HG03378 (cell line): ENCODE data around the gene CSNK2A1.

ENCODE experiments used
- ATAC-seq: cut with Tn5 transposase; IDR thresholded peaks from one replicate; pipeline ENCODE4 v1.9.1; 2021; ENCODE audit warnings: mild to moderate bottlenecking, moderate library complexity; ENCODE audit not compliant: unreplicated experiment

CSNK2A1 gene

DNA sequence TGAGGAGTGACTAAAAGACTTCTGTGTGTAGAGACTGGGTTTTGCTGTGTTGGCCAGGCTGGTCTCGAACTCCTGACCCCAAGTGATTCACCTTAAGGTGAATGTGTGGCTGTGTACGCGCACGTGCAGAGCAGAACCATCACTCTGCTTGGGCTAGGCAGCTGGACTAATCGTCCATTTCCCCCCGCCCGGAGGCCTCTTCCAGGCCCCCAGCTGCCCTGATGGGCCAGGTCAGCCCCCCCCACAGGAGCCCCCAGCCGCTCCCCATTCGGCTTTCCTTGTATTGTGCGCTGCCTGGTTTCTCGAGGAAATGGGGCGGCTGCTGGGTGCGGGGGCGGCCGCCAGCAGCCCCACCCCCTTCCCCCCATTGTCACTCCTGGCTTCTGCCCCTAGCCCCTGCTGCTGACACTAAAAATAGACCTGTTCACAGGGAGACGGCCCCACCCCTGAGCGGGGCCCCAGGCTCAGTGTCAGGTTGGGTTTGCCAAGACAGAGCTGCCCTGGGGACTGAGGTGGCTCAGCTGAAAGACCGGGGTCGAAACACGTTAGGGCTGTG, 24.6 kb upstream of the CSNK2A1 start:
- ATAC-seq = no peak

- ATAC-seq = no peak
Measured at GRCh38 chr20:564192-564591, 20.6 kb upstream of the CSNK2A1 start.

- no peak for ATAC-seq
Measured at GRCh38 chr20:563187-563586, 19.6 kb upstream of the CSNK2A1 start.

DNA sequence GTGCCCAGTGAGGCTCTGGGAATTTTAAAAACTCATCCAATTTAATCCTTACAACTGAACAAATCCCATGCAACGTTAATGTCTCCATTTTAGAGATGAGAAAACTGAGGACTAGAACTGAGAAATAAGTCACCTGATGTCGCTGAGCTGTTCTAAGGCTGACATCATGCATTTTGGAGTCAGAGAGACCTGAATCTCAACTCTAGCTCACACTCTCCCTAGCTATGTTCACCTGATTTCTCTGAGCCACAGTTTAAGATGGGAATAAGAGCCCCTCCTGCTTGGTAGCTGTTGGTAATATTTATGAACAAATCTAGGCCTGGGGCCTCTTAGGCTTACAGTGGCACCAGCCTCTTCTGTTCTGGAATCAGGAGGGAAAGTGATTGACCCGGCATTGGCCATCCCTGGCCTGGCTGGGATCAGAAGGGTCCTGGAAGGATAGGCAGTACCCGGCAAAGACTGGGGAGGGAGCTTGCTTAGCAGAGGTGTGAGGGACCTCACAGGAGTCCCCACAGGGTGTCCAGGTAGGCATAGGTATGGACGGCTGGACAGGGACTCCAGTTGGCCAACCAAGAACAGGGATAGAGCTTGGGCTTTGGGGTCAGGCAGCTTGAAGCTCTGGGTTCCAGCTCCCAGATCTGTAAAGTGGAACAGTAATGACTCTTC, 18.8 kb upstream of the CSNK2A1 start:
- ATAC-seq = no peak

DNA sequence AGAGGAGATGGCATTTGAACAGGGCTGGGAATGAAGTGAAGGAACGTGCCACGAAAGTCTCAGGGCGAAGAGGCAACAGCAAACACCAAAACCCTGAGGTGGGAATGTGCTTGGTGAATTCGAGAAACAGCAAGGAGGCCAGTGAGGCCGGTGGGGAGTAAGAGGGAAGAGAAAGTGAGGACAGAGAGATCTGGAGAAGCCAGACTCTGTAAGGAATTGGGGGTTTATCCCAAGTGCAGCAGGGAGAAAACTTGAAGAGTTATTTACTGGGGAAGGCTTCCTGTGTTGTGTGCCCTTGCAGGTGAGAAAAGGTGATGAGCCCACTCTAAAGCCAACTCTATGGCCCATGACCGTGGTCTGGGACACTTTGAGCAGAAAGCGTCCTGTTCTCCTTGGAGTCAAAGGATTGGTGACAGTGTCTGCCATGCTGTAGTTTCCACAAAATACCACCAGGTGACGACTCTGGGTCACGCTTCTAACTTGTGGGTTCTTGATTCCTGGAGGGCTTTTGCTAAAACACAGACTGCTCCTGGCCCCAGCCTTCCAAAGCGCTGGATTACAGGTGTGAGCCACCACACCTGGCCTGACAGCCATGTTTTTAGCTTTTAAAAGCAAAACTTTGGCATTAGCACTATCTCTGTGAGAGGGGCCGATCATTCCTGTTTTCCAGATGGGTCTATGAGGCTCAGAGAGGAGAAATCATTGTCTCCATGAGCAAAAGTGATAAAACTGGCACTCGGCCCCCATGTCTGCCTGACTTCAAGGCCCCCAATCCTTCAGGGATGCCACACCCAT, 18.0 kb upstream of the CSNK2A1 start:
- ATAC-seq = no peak

GRCh38 chr20:560680-561079, 17.1 kb upstream of the CSNK2A1 start:
- no peak for ATAC-seq

GRCh38 chr20:558117-558516, 14.5 kb upstream of the CSNK2A1 start:
- ATAC-seq = no peak

GRCh38 chr20:556984-557383, 13.4 kb upstream of the CSNK2A1 start:
- ATAC-seq = no peak

GRCh38 chr20:555976-556385, 12.4 kb upstream of the CSNK2A1 start:
- ATAC-seq = no peak

- ATAC-seq = no peak
Measured at GRCh38 chr20:550611-551010, 7.0 kb upstream of the CSNK2A1 start.

DNA sequence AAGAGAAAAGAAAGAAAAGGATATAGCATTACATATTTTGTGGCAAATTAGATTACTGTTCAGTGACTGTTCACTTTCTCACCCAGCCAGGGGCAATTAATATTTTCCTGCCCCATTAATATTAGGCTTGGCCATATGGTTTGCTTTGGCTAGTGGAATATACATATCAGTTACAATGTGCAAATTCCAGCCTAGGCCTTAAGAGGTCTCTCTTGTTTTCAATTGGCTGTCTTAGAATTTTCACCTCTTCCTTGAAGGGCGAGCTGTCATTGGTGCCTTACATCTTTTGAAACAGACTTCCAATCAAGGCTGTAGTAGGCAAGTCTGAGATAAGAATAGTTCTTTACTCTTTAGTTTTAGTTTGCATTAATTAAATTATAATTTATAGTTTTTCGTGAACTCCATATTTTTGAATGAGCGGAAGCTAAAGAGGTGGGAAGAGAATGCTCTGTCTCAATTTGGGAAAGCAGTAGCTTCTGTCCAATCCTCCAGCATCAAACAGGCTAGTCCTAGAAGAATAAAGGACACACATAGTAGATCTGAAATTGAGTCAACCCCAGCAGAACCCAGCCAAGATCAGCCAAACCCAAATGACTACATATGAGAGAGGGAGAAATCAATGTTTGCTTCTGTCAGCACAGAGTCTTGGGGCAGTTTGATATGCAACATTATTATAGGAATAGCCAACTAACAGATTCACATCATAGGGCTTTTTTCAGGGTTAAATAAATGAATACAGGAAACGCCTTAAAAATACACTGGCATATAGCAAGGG, 6.3 kb upstream of the CSNK2A1 start:
- no peak for ATAC-seq

DNA sequence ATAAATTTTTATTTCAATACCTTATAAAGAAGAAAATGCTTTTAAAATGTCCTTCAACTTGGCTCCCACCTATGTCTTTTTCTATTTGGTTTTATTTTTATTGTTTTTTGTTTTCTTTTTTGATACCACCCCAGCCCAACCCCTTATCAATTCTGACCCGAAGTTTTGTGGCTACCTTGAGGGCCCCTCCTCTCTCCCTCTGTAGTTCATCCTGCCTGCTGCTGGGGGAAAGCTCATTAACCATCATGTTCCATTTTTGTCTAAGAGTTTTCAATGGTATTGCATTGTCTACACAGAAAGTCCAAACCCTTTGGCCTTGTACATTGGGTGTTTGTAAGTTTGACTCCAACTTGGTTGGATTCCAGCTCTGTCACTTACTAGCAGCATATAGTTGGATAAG, 5.3 kb upstream of the CSNK2A1 start:
- no peak for ATAC-seq

- ATAC-seq = no peak
Measured at GRCh38 chr20:547394-547793, 3.8 kb upstream of the CSNK2A1 start.

GRCh38 chr20:546353-546752, 2.8 kb upstream of the CSNK2A1 start:
- no peak for ATAC-seq

GRCh38 chr20:544153-544725, 649 bp upstream of the CSNK2A1 start:
- ATAC-seq = no peak

DNA sequence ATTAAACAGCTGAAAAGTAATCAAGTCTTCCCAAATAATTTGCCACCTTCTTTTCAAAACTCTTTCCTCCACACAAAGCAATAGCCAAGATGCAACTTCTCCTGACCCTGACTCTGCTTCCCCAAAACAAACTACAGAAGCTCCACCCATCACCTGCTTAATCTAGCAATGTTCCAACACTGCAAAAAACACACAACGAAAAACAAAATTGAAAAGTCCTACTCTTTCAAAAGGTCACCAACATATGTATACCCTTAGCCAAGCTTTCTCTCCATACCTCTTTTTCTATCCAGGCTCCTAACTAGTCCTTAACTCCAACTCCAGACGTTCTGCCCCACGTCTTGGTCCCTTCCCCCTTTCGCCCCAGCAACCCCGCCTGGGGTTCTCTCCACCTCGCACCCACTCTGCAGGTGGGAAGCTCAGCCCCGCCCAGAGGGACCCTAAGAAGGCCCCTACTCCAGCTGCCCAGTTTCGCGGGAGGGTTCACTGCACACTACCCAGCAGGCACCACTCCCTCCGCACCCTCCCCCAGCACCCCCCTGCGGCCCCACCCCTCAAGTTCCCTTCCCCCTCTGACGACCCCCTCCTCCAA, 717 bp downstream of the CSNK2A1 start:
- no peak for ATAC-seq

DNA sequence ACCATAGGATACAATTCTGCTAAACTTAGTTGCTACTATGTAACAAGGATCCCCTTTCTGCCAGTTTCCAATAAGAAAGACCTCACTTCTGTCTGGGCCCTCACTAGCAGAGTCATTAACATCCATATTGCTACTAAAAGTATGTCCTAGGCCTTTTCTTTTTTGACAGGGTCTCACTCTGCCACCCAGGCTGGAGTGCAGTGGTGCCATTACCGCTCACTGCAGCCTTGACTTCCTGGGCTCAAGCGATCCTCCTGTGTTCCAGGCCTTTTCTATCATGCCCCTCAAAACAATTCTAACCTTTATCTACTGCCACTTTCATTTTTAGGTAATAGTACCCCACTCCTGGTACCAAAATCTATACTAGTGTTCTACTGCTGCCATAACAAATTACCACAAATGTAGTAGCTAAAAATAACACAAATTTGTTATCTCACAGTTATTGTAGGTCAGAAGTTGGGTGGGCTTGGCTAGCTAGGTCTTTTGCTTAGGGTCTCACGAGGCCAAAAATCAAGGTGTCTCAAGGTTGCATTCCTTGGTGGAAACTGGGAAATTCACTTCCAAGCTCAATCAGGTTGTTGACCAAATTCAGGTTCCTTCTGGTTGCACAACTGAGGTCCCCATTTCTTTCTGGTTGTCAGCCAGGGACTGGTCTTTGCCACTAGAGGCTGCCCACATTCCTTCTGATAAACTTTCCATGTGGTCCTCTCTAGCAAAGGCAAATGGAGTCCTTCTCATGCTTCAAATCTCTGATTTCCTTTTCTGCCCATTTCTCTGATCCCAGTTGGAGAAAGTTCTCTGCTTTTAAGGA, 3.0 kb downstream of the CSNK2A1 start:
- ATAC-seq = no peak

- ATAC-seq = no peak
Measured at GRCh38 chr20:539848-540247, 3.7 kb downstream of the CSNK2A1 start.

DNA sequence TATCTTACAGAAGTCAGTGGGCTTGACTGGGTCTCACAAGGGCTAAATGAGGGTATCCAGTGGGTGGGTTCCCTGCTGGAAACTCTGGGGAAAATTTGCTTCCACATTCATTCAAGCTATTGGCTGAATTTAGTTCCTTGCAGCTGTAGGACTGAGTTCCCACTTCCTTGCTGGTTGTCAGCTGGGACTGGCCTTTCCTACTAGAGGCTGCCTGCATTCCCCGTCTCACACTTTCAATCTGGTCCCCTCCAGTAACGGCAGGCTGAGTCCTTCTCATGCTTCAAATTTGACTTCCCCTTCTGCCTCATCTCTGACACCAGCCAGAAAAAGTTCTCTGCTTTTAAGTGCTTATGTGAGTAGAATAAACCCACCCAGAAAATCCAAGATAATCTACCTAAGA, 4.4 kb downstream of the CSNK2A1 start:
- no peak for ATAC-seq

- no peak for ATAC-seq
Measured at GRCh38 chr20:537983-538382, 5.6 kb downstream of the CSNK2A1 start.
